Skeletal muscle satellite cell (primary cell): Measurements from ENCODE around the gene SH3TC1.

ENCODE experiments used
- H3K27me3 ChIP-seq: 2 replicates; pipeline ENCODE4 v1.7.0; 2013; ENCODE audit warnings: low read length; ENCODE audit not compliant: control insufficient read depth, insufficient read depth
- H3K36me3 ChIP-seq: 2 replicates; pipeline ENCODE4 v1.7.0; 2013; ENCODE audit warnings: mild to moderate bottlenecking, control low read depth, low read length; ENCODE audit not compliant: insufficient read depth
- H3K4me1 ChIP-seq: 2 replicates; pipeline ENCODE4 v1.7.0; 2013; ENCODE audit warnings: low read length; ENCODE audit not compliant: control insufficient read depth, insufficient read depth
- H3K4me2 ChIP-seq: 2 replicates; pipeline ENCODE4 v1.7.0; 2013; ENCODE audit warnings: mild to moderate bottlenecking, low read length
- H3K4me3 ChIP-seq: 2 replicates; pipeline ENCODE4 v1.7.0; 2013; ENCODE audit warnings: low read length
- H3K9ac ChIP-seq: 2 replicates; pipeline ENCODE4 v1.7.0; 2013; ENCODE audit warnings: mild to moderate bottlenecking, low read depth, low read length, moderate library complexity
- H3K9me3 ChIP-seq: replicated peaks from 2 replicates; pipeline ENCODE4 v1.7.0; 2013; ENCODE audit warnings: mild to moderate bottlenecking, control low read depth, low read length

Gene SH3TC1

DNA sequence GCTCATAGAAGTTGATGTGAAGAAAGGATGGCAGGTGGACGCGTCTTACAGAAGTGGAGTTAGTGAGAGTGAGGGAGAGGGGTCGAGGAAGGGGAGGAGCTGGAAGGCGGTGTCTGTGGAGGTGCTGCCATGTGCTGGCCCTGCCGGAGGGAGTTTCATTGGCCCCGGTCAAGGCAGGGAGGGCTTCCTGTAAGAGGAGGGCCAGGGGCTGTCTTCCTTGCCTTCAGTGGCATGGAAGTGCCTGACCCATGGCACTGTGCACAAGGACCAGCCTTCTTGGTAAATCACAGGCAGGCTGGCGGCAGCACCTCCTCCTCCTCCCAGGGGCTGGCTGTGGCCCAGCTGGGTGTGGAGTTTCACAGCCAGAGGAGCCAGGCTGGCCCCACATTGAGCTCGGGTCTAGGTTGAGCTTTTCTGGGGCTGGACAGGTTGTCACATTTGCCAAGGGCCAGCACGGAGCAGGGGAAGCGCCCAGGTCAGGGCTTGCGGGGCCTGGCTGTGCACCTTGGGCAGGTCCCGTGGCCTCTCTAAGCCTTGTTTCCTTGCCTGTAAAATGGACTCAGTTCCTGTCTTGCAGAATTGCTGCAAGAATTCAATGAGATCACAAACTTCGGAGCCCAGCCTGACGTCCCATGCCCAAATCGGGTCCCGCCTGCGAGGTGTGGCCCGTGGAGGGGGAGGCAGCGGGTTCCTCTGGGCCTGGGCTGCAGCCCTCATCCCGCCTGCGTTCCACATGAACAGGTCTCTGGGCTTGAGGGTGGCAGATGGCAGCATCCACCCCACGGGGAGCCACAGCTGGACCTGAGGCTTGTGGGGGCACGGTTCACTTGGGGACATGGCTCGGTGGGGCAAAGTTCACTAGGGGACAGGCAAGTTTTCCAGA, 77.5 kb downstream of the SH3TC1 start:
- Histone ChIP-seq H3K36me3 (no peaks in the 10 kb centered on the region), H3K4me1 (peaks cover 65% of the 10 kb centered on the region), H3K27me3 (no peaks in the 10 kb centered on the region), H3K9me3 (no peaks in the 10 kb centered on the region), H3K9ac (no peak overlapping the region), H3K4me3 (no peak overlapping the region), H3K4me2 (no peak overlapping the region)

- H3K4me2 ChIP-seq, result no peak overlapping the region
- H3K27me3 ChIP-seq, result no peaks in the 10 kb centered on the region
- peak overlapping the region; percentile 62 for H3K9ac ChIP-seq
- peaks cover 62% of the 10 kb centered on the region for H3K4me1 ChIP-seq
- H3K36me3 ChIP-seq, result no peaks in the 10 kb centered on the region
- H3K9me3 ChIP-seq, result no peaks in the 10 kb centered on the region
- H3K4me3 ChIP-seq, result no peak overlapping the region
Observed at GRCh38 chr4:8277356-8278008, 78.4 kb downstream of the SH3TC1 start.

DNA sequence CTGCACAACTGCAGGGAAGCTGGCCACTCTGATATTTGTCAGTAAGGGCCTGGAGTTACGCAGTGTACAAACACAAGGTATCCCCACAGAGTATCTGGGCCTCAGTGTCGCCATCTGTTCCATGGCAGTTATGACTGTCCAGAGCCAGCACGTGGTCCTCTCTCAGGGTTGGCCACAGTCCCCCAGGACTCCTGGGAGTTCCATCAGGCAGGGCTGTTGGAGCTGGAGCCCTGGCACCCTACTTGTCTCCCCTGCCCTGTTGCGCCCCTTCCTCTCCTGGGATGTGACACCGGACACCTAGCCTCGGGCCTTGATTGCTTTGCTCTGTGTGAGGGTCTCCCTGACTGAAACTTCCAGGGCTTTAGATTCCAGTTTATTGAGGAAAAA, 78.9 kb downstream of the SH3TC1 start:
- peak overlapping the region; percentile 62 for H3K9ac ChIP-seq
- no peaks in the 10 kb centered on the region for H3K27me3 ChIP-seq
- H3K4me1 ChIP-seq, result peaks cover 57% of the 10 kb centered on the region
- no peak overlapping the region for H3K4me3 ChIP-seq
- H3K4me2 ChIP-seq, result peak overlapping the region; percentile 58
- H3K36me3 ChIP-seq, result no peaks in the 10 kb centered on the region
- H3K9me3 ChIP-seq, result no peaks in the 10 kb centered on the region

GRCh38 chr4:8278421-8279287, 79.6 kb downstream of the SH3TC1 start:
- H3K4me1 ChIP-seq, result peaks cover 54% of the 10 kb centered on the region

DNA sequence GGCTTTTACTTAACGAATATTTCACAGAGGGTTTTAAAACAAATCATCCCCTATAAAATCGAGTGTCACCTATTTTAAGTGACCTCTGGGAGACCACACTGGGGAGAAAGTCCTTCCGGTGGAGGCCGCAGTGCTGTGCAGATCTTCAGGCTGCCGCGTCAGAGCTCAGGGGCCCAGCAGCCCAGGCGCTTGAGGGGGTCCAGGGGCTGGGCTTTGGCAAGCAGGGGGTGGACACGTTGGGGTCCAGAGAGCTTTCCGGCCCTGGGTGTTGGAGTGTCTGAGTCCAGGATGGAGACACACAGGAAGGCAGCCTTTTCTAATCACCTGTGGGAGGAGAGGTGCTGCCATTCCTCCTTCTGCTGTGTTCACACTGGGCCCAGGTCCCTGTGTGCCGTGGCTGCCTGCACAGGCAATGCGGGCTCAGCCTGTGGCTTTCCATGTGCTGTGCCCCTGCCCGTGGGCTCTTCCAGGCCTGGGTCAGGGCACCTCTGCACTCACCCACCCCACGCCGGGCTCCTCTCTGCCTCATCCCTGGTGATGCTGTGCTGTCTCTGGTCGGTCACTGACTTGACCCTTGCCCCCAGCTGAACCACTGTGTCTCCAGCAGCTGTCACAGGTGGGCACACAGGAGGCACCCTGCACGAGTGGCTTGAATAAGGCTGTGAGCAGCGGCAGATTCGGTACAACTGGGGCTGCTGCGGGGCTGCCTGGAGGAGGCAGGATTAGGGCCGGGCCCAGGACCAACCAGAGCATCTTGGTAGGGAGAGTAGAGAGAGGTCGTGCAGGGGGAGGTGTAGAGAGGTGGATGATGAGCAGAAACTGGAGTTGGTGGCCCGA, 80.4 kb downstream of the SH3TC1 start:
- H3K27me3 ChIP-seq, result no peaks in the 10 kb centered on the region
- H3K9ac ChIP-seq, result no peak overlapping the region
- no peaks in the 10 kb centered on the region for H3K36me3 ChIP-seq
- H3K4me3 ChIP-seq, result no peak overlapping the region
- no peak overlapping the region for H3K4me2 ChIP-seq
- peaks cover 52% of the 10 kb centered on the region for H3K4me1 ChIP-seq
- H3K9me3 ChIP-seq, result no peaks in the 10 kb centered on the region

More at GRCh38 chr4:8278421-8279287, 79.6 kb downstream of the SH3TC1 start:
- H3K9ac ChIP-seq, result peak overlapping the region; percentile 62
- H3K9me3 ChIP-seq, result no peaks in the 10 kb centered on the region
- H3K27me3 ChIP-seq, result no peaks in the 10 kb centered on the region
- H3K4me3 ChIP-seq, result no peak overlapping the region
- no peaks in the 10 kb centered on the region for H3K36me3 ChIP-seq
- peak overlapping the region; percentile 58 for H3K4me2 ChIP-seq

GRCh38 chr4:8280158-8280875, 81.2 kb downstream of the SH3TC1 start:
- peaks cover 3% of the 10 kb centered on the region for H3K27me3 ChIP-seq
- H3K9ac ChIP-seq, result no peak overlapping the region
- no peak overlapping the region for H3K4me3 ChIP-seq
- H3K4me2 ChIP-seq, result no peak overlapping the region
- H3K36me3 ChIP-seq, result no peaks in the 10 kb centered on the region
- peaks cover 44% of the 10 kb centered on the region for H3K4me1 ChIP-seq
- H3K9me3 ChIP-seq, result no peaks in the 10 kb centered on the region

DNA sequence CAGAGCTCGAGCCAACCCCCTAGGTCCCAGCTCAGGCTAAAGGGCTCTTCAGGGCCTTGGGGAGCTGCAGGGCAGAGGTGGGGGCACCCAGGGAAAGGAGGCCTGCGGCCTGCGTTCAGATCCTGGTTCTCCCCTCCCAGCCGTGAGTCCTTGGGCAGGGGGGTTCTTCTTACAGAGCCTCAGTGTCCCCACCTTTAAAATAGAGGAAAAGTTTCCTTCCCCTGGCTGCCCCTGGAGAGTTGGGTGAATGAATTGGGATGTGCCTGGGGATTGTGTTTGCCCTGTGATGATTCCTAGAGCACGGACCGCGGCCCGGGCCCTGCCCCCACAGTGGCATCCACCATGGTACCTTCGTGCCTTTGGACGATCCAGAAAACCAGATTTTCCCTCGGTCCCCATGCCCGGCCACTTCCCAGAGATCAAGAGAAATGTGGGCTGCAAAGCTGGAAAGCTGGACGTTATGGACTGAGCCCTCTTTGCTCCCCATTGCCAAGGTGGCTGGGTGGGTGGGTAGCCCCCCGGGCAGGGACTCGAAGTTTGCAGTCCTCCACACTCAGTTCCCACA, 81.9 kb downstream of the SH3TC1 start:
- Histone ChIP-seq H3K36me3 (no peaks in the 10 kb centered on the region), H3K4me3 (no peak overlapping the region), H3K27me3 (peaks cover 9% of the 10 kb centered on the region), H3K4me2 (no peak overlapping the region), H3K9ac (no peak overlapping the region), H3K9me3 (no peaks in the 10 kb centered on the region), H3K4me1 (peaks cover 38% of the 10 kb centered on the region)

- H3K9ac ChIP-seq, result no peak overlapping the region
Observed at GRCh38 chr4:8281519-8282133, 82.5 kb downstream of the SH3TC1 start.

GRCh38 chr4:8282134-8282641, 83.1 kb downstream of the SH3TC1 start:
- Histone ChIP-seq H3K27me3 (peaks cover 9% of the 10 kb centered on the region), H3K36me3 (no peaks in the 10 kb centered on the region), H3K4me2 (no peak overlapping the region), H3K9me3 (no peaks in the 10 kb centered on the region), H3K4me3 (no peak overlapping the region), H3K9ac (no peak overlapping the region), H3K4me1 (peaks cover 25% of the 10 kb centered on the region)

More at GRCh38 chr4:8281519-8282133, 82.5 kb downstream of the SH3TC1 start:
- no peak overlapping the region for H3K4me3 ChIP-seq
- H3K27me3 ChIP-seq, result peaks cover 9% of the 10 kb centered on the region
- H3K9me3 ChIP-seq, result no peaks in the 10 kb centered on the region
- H3K4me1 ChIP-seq, result peaks cover 31% of the 10 kb centered on the region
- no peak overlapping the region for H3K4me2 ChIP-seq
- H3K36me3 ChIP-seq, result no peaks in the 10 kb centered on the region
